ENCODE results near the gene RAB3IP.
A peak's percentile ranks its signal among the peaks of the same experiment; 100 is the strongest.
"Not testable (repeated sequence)": the region's sequence is repeated elsewhere in the genome, so short reads cannot be mapped to it uniquely, and the experiment has no call there.

RAB3IP gene

DNA sequence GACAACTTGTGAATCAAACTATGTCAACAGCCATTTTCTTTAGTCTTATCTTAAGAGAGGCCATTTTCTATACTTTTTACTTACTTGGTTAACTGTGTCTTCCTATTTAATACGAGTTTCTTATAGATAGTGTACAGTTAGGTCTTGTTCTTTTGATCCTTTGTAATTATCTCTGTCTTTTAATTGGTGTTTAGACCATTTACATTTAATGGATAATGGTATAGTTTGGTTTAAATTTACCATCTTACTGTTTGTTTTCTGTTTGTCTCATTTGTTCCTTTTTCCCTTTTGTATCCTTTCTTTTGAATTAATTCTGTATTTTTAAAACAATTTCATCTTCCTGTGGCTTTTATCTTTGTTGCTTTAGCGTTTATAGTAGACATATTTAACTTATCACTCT is 19.4 kb downstream of the RAB3IP start:
- no peak for DNase-seq

DNA sequence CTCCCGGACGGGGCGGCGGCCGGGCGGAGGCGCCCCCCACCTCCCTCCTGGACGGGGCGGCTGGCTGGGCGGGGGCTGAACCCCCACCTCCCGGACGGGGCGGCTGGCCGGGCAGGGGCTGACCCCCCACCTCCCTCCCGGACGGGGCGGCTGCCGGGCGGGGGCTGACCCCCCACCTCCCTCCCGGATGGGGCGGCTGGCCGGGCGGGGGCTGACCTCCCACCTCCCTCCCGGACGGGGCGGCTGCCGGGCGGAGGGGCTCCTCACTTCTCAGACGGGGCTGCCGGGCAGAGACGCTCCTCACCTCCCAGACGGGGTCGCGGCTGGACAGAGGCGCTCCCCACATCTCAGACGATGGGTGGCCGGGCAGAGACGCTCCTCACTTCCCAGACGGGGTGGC is 20.9 kb downstream of the RAB3IP start:
- not testable (repeated sequence) for DNase-seq

DNA sequence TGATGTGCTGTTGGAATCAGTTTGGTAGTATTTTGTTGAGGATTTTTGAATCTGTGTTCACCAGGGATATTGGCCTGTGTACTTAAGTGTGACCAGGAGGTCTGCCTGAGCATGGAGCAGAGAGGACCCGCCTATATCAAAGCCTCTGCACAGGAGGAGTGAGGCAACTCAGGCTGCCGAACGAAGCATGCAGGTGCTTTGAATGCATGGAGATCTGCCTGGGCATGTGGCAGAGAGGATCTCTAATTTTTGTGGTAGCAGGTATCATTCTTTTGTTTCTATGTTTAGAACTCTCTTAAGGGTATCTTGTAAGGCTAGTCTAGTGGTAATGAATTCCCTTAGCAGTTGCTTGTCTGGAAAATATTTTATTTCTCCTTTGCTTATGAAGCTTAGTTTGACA is 26.9 kb downstream of the RAB3IP start:
- no peak for DNase-seq

DNA sequence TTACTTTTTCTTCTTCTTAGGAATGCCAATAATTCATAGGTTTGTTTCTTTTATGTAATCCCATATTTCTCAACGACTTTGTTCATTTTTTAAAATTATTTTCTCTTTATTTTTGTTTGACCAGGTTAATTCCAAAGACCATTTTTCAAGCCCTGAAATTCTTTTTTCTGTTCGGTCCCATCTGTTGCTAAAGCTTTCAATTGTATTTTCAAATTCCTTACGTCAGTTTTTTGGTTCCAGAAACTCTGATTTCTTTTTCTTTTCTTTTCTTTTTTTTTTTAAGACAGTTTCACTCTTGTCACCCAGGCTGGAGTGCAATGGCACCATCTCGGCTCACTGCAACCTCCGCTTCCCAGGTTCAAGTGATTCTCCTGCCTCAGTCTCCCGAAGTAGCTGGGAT is 27.6 kb downstream of the RAB3IP start:
- DNase-seq = no peak

DNA sequence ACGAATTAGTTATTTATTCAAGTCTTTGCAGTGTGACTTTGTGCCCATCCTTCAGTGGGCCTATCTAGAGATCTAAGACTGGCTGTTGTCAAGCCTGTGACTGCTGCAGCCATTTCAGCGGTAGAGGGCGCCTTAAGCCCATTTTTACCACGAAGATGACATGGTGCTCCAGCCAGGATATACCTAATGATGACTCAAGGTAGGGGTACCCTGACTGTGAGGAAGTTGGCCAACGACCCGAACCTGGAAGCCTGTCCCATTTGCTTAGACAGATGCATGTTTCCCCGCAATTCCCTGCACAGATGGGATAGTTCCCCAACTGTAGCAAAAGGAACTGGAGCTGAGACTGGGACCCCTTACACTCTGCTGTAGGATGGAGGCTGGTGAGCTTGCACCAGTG is 41.3 kb downstream of the RAB3IP start:
- peak; percentile 58 for DNase-seq

DNA sequence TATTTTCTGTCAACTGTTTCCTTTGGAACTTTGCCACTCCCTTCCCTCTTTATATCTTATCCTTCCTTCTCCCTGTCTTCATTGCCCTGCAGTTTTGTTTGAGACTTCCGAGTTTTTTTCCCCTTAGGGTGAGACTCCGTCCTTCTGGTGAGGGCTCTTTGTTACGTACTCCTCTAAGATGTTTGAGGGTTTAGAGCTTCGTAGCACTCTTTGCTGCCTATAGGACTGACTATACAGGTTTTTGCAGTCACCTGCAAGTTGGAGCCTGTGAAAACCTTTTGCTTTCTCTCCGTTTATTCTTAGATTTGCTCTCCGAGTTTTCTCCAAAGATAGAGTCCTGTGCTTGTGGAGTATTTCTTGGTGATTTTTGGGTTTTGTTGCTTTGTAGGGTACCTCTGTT is 44.7 kb downstream of the RAB3IP start:
- no peak for DNase-seq

DNA sequence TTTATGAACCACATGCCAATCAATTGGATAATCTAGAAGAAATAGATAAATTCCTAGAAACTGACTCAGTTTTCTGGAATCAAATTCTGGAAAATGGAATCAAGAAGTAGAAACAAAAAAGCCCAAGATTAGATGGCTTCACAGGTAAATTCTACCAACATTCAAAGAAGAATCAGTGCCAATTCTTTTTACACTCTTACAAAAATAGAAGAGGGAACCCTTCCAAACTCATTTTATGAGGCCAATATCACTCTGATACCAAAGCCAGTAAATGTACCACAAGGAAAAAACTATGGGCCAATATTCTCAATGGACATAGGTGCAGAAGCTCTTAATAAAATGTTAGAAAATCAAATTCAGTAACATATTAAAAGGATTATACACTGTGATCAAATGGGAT is 50.7 kb downstream of the RAB3IP start:
- no peak for DNase-seq

DNA sequence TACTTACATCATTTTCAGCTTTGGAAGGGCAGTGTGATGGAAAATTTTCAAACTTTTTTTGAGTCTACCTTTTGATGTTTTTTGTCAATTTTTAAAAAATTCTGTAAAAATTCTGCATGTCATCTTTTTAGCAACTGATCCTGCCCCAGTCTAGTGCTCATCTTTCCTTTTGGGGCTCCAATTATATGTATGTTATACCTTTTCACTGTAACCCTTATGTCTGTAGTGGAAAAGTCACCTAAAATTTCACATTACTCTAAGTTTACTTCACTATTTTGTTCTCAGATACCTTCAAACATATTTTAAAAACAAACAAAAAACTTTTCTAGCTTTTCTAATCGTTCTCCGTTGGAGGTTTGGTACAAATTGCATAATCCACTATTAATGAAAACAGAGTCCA is 53.9 kb downstream of the RAB3IP start:
- no peak for DNase-seq

DNA sequence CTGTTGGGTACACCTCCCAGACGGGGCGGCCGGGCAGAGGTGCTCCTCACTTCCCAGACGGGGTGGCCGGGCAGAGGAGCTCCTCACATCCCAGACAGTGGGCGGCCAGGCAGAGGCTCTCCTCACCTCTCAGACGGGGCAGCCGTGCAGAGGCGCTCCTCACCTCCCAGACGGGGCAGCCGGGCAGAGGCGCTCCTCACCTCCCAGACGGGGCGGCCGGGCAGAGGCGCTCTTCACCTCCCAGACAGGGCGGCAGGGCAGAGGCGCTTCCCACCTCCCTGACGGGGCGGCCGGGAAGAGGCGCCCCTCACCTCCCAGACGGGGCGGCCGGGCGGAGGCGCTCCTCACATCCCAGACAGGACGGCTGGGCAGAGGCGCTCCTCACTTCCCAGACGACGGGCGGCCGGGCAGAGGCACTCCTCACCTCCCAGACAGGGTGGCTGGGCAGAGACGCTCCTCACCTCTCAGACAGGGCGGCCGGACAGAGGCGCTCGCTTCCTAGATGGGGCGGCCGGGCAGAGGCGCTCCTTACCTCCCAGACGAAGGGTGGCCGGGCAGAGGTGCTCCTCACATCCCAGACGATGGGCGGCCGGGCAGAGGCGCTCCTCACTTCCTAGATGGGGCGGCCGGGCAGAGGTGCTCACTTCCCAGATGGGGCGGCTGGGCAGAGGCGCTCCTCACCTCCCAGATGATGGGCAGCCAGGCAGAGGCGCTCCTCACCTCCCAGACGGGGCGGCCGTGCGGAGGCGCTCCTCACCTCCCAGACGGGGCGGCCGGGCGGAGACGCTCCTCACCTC is 68.6 kb downstream of the RAB3IP start:
- not testable (repeated sequence) for DNase-seq

DNA sequence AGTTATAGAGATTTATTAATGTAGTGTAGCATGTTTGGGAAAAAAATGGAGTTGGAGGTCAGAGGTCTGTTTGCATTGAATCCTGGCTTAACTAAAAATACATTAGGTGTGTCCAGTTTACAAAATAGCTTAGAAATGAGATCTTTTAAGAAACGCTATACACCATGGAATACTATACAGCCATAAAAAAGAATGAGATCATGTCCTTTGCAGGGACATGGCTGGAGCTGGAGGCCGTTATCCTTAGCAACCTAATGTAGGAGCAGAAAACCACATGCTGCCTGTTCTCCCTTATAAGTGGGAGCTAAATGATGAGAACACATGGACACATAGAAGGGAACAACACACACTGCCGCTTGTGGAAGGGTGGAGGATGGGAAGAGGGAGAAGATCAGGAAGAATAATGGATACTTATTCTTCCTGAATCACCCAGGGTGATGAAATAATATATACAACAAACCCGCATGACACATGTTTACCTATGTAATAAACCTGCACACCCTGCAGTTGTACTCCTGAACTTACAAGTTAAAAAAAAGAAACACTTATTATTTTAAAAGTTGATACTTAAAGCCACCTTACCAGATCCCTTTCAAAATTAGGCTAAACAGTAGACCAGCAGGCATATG is 72.3 kb downstream of the RAB3IP start:
- DNase-seq = no peak

DNA sequence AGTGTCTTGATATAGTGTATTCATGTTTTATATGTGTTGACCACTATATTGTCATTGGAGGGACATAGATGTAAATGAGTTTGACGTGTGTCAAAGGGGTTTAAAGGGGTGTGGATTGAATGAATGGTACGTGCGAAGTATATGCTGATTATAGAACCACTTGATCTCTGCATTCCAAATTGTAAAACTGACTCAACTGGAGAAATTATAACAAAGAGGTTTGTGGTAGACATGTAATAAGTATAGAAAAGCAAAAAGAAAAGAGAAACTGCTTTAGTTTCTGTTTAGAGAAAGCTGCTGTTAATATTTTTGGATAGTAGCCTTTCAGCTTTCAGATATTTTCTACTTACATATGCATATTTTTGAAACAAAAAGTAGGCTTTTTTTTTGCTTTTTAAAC is 77.4 kb downstream of the RAB3IP start:
- DNase-seq = no peak

DNA sequence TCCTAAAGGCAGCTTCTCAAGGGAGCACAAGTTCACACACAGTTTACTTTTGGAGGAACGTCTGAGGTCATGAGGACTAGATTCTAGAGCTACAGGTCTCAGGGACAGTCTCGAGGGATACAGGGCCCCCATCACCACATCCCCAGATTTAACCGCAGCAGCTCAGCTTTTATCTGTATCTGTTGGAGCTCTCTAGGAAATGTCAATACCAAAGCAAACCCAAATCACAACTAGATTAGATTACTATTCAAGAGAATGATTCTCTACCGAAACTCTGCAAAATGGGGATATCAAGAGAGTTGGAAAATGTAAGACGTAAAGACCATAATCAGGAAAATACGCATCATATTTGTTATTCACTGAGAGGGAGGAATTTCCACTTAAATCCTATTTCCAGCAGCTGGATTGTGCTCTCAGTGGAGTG is 82.4 kb downstream of the RAB3IP start:
- DNase-seq = no peak

DNA sequence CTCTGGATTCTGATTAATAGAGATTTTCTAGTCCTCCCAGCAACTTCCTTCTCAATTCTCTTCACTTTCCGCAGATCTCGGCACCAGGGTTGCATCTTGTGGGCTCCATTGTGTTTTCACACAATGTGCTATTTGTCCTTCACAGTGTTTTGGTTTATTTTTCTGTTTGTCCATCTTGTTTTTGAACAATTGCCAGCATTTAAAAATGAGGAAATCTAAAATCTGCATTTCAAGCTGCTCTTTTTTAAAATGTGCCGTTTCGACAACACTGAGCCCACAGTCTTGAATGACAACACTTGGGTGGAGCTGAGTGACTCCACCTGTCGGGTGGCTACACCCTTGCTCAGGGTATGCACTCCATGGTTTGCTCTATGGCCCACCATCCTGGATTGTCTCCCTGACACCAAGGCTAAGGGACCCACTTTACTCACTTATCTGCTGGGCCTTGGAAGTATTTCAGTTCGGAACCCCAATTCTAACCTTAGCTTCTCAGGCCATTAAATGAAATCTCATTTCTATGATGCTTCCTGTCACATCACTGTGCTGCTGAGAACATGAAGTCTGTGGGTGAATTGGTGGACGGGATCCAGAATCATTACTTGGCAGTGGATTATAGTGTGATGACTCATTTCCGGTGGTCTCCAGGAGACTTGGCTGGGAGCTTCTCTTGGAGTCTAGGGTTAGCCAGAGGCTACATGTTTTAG is 82.9 kb downstream of the RAB3IP start:
- peak; percentile 77 for DNase-seq

DNA sequence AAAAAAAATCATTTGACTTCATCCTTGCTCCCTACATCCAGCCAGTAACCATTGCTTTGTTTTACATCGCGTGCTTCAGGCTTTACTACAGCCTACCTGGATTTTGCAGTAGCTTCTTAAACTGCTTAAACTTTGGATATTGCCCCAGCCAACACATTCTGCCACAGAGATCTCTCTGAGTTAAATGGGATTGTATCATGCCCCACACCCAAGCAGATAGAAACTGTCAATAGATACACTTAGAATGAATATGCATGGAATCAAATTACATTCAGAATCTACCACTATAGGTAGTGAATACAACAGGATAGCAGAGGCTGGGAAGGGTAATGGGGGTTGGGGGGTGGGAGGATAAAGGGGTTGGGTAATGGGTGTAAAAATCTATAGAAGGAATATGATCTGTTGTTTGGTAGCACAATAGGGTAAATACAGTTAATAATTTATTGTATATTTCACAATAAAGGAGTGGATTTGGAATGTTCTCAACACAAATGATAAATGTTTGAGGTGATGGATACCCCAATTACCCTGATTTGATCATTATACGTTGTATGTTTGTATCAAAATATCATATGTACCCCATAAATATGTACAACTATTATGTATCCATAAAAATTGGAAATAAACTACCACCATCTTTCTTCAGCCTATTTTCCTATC is 83.7 kb downstream of the RAB3IP start:
- no peak for DNase-seq

DNA sequence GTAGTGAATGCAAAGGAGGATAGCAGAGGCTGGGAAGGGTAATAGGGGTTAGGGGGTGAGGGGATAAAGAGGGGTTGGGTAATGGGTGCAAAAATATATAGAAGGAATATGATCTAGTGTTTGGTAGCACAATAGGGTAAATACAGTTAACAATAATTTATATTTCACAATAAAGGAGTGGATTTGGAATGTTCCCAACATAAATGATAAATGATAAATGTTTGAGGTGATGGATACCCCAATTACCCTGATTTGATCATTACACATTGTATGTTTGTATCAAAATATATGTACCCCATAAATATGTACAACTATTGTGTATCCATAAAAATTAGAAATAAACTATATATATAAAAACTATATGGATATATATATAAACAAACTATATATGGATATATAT is 85.4 kb downstream of the RAB3IP start:
- DNase-seq = no peak

DNA sequence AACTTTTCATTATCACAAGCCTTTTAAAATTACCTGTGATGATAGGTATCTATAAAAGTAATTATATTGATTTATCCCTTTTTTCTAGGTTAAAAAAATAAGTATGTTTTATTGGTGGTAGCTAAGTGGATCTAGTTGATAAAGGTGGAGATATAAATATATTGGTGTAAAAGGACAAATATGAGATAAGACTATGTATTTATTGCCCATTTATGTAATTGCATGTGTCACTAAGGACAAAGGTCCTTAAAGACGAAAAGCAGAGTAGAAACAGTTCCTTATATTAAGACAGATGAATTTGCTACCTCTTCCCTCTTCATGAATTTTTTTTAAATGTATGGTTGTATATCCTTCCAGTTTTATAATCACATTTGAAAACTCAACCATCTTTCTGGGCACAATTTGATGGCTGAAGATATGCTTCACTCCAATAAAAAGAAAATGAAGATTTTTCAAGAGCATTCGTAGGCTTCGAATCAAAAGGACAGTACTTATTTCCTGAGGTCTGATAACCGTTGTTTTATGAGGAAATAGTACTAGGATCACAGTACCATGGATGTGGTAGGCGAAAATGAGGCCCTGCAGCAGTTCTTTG is 86.4 kb downstream of the RAB3IP start, which contains the start of gene MYRFL:
TSS of gene MYRFL (plus strand) at position 262 of the 595 bp plus-strand sequence. CDS start at position 553, 291 bp downstream.
- no peak for DNase-seq

DNA sequence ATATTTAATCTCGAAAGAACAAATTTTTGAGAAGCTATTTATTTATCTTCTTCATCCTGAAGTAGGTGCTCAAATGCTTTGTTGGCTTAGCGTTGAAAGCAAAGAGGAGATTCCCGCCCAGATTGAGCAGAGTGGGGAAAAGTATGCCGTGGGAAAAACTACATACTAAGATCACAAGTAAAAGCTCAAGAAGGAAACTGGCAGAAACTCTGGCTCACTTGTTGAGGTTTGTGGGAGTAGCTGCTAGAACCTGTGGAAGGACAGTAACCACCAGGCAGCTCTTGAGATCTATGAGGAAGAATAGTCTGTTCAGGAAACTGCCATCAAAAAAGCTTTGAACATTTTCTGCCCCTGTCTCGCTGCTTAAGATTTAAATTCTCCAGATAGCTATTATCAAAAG is 90.2 kb downstream of the RAB3IP start:
- DNase-seq = peak; percentile 36

DNA sequence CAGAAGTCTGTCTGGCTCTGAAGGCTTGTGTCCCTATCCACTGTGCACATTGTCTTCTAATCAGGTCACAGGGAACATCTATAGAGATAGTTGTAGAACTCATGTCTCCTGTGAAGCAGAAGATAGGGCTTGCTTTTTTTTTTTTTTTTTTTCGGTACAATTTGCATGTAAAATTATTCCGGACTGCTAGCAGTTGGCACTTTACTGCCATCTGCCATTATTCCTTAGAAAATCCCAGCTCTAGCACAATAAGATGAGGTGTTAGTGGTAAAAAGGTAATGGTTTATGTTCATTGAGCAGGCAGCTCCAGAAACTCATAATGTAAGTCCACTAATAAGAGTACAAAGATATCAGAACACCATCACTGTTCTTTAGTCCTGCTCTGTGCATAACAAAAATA is 95.0 kb downstream of the RAB3IP start:
- DNase-seq = no peak

DNA sequence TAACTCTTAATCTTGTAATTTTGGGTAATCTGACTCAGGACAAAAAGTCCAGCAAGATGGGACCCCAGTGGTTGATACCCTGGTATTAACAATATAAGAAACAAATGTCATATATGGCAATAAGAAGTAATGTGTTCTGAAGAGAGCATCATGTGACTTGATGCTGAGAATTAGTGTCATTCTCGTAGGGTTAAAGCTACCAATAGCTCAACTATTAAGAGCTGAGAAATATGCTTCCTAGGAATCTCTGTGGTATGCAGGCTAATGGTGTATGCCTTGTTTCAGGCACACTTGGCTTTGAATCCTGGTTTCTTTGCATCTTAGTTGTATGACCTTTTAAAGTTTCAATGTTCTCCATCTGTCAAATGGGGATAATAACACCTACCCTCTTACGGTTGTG is 95.5 kb downstream of the RAB3IP start:
- DNase-seq = no peak

DNA sequence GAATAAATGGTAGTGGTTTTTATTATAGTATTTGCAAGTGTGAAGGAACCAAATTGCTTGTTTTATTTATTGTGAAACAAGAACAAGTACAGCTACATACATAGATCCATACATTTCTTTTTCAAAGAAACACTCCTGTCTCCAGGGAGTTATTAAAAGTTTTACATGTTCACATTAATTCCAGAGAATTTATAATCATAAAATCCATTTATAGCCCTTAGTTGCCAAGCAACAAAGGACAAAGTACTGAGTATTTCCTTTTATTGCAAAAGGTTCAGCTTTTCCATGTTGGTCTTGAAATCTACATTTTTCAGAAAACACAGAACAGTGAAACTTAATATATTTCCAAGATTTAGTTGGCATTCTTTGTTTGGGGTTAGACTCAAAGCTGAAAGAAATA is 95.9 kb downstream of the RAB3IP start:
- DNase-seq = no peak

DNA sequence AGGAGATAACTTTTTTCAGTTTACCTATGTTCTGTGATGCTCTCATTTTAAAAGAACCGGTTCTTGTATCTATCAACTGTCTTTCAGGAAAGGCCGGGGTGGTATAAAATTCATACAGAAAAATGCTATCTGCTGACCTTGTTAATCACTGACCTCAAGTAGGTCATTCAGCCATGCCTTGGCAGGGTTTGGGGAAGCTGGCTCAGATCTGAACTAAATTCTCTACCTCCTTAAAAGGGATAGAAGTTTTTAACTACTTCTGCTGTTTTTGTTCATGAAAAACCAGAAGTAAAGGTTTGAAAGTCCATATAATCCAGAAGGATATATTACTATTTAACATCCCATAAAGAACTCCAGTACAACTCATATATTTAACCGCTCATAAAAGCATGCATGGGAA is 96.4 kb downstream of the RAB3IP start:
- DNase-seq = no peak

DNA sequence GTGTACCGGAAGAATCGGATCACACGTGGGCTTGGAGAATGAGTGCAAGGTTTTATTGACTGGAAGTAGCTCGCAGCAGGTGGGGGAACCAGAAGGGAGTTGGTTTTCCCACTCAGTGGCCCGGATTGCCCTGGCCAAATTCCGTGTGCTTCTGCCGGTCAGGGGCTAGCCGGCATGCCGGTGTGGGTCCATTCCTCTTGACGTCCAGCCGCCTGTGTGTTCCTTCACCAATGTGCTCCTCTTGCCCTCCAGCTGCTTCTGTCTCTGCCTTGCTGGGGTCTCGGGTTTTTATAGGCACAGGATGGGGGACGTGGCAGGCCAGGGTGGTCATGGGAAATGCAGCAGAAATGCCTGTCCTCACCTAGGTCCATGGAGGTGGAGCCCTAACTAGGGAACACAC is 97.4 kb downstream of the RAB3IP start:
- no peak for DNase-seq

DNA sequence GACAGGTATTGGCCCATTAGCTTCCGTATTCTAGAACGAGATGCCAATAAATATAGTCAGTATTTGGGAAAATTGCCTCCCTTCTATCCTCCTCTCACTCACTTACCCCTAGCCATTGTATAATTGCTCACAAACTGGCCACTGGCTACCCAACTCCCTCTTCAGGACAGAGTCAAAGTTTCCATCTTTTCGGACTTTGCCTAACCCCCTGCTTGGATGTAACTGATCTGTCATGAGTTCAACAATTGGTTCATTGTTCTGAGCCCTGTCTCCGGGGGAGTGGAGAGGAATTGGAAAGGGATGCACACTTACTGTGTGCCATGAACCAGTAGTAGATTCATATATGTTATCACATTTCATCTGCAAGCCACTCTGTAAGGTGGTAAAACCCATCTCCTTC is 98.5 kb downstream of the RAB3IP start:
- DNase-seq = no peak

Data from NCI-H226 (cell line).